Lung (tissue), 12 donors: ENCODE results near the gene KCTD16. TPM values are rescaled to one million over a fixed set of nuclear protein-coding genes. Genes with fewer than 3 reads are reported as not detected.

Source experiments
- ATAC-seq: fragments of 200-7000 bp; cut with Tn5 transposase; one replicate; pipeline ENCODE4 v1.9.1; 2020; ENCODE audit warnings: moderate number of reproducible peaks; ENCODE audit not compliant: insufficient read depth, low FRiP score
- DNase-seq, 3 donors: peaks; one replicate each; pipeline ENCODE4 v3.0.0-alpha.2; 2013 to 2017
- H3K27ac ChIP-seq, 2 donors: one replicate each; pipeline ENCODE4 v1.5.1; 2013; ENCODE audit warnings: mild to moderate bottlenecking in 2 of 2, moderate library complexity in 2 of 2, control low read depth in 1 of 2, inconsistent platforms in 1 of 2, low read depth in 1 of 2, low read length in 1 of 2
- H3K27me3 ChIP-seq, 3 donors: one replicate each; pipeline ENCODE4 v1.5.1; 2013; ENCODE audit warnings: low read length in 2 of 3; ENCODE audit not compliant: control insufficient read depth in 3 of 3, insufficient read depth in 3 of 3
- H3K36me3 ChIP-seq, 4 donors: one replicate each; pipeline ENCODE4 v1.5.1; 2013; ENCODE audit warnings: low read length in 4 of 4, mild to moderate bottlenecking in 1 of 4, moderate library complexity in 1 of 4; ENCODE audit not compliant: control insufficient read depth in 4 of 4, insufficient read depth in 4 of 4
- H3K4me1 ChIP-seq, 5 donors: one replicate each; pipeline ENCODE4 v1.5.1; 2013; ENCODE audit warnings: low read length in 5 of 5, mild to moderate bottlenecking in 2 of 5, moderate library complexity in 1 of 5; ENCODE audit not compliant: control insufficient read depth in 5 of 5, insufficient read depth in 5 of 5
- H3K4me3 ChIP-seq: one replicate; pipeline ENCODE4 v1.5.1; 2013; ENCODE audit warnings: mild to moderate bottlenecking, control low read depth, moderate library complexity
- H3K9ac ChIP-seq, 2 donors: one replicate each; pipeline ENCODE4 v1.5.1; 2013; ENCODE audit warnings: low read length in 2 of 2, control low read depth in 1 of 2; ENCODE audit not compliant: insufficient read depth in 1 of 2
- H3K9me3 ChIP-seq, 4 donors: one replicate each; pipeline ENCODE4 v1.5.1; 2013; ENCODE audit warnings: low read length in 3 of 4, mild to moderate bottlenecking in 1 of 4, moderate library complexity in 1 of 4; ENCODE audit not compliant: control insufficient read depth in 4 of 4, insufficient read depth in 3 of 4
- CTCF ChIP-seq: IDR thresholded peaks from 2 replicates; pipeline ENCODE4 v1.5.1; 2012; ENCODE audit warnings: mild to moderate bottlenecking; ENCODE audit errors: control extremely low read depth, extremely low read depth
- WGBS, 2 donors: extraction: QIAGEN DNeasy Blood & Tissue Kit; methylation state at CpG; one replicate each; pipeline ENCODE4 v1.1.7; 2013; 5-methylcytosine and 5-hydroxymethylcytosine counted together
- polyA plus RNA-seq, 2 donors: library from polyadenylated mRNA; stranded (reverse); fragments of 200-250 nt; gene quantifications; one replicate each; pipeline ENCODE4 v1.2.1, GENCODE V29; 2013
- total RNA-seq, 2 donors: library from RNA; depleted of rRNA in 1 of 2; stranded (reverse); fragments of >200 nt in 1 of 2; gene quantifications; one replicate each; pipeline ENCODE4 v1.2.1, GENCODE V29; 2014 to 2021
- donor health status: control.
- donor health status: control.
- donor health status: Bipolar disorder and iron deficiency.
- donor health status: healthy.
- donor health status: DM: yes; HTN: yes; CAD: no.

KCTD16 gene
- total and polyA plus RNA-seq, 4 donors, result 0.07 to 0.63 (median 0.27) TPM

DNA sequence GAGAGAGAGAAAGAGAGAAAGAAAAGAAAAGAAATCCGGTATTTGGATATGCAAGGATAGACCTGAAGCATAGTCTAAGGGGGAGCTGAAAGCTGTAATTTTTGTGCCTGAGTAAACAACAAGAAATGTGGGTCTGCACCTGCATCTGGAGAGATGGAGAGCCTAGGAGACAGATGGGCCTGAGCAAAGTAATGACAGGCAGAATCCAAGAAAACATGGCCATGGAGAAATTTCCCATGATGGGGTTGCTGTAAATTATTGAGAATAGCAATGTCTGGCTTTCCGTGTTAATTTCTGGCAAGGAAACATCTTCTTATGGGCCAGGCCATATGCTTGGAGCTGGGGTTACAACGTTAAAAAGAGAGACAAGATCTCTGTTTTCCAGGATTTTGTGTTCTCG, 40.4 kb upstream of the KCTD16 start:
- ATAC-seq (no peak), DNase-seq (no peak)
- H3K27me3 ChIP-seq, result no peaks in the 10 kb centered on the region
- no peak overlapping the region for H3K9ac ChIP-seq
- H3K9me3 ChIP-seq, result peaks cover 0 to 2% (median 0%) of the 10 kb centered on the region in 4 donors
- peaks cover 0 to 4% (median 2%) of the 10 kb centered on the region in 5 donors for H3K4me1 ChIP-seq
- H3K36me3 ChIP-seq, result no peaks in the 10 kb centered on the region
- no peak overlapping the region for H3K4me3 ChIP-seq
- TF ChIP-seq CTCF, result no peak
- WGBS, 2 donors, result 93% methylated on average over 4 of the region's 4 CpGs
- H3K27ac ChIP-seq, result no peak overlapping the region

DNA sequence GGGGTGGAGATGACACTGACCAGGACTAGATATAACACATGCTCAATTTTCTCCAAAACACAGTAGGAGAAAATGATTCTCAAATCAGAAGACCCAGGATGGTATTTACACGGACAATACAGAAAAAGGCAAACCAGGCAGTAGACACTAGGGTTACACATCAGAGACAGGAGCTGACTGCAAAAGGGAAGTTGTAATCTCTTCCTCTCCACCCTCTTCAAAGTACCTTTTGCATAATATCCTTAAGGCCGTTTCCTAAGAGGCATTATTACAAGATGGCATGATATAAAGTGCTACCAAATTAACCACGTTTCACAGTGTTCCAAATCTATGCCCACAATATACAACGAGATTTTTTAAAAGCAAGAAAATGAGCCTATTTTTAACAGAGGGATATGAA, 39.4 kb upstream of the KCTD16 start:
- DNase-seq (no peak), ATAC-seq (no peak)
- Histone ChIP-seq H3K9me3 (peaks cover 0 to 2% (median 0%) of the 10 kb centered on the region in 4 donors), H3K36me3 (no peaks in the 10 kb centered on the region), H3K4me1 (peaks cover 0 to 4% (median 0%) of the 10 kb centered on the region in 5 donors), H3K9ac (no peak overlapping the region), H3K27me3 (no peaks in the 10 kb centered on the region), H3K4me3 (no peak overlapping the region), H3K27ac (no peak overlapping the region)
- WGBS, 2 donors, result 27 to 55% methylated on average over 4 of the region's 4 CpGs
- TF ChIP-seq CTCF, result no peak

DNA sequence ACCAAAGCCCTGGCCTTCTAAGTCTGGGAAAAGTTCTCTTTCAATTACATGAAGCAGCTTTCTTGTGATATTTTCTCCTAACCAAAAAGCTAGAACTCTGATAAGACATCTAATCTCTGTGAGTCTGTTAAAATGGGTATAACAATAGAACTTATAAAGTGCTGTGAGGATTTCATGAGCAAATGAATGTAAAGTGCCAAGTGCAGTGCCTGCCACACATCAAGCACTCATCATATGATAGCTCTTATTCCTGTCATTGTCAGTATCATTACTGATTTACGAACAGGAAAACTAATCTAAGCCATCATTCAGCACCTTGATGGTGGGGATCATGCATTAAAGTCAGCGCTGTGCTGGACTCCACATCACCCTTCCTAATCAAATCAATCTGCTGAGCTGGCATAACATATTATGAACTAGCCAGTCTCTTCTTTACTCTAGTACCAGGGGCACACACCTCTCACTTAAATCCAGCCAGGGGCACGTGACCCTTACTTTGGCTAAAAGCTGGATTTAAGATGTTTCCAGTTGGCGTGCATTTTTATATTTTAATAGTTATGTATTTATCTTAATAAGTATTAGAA, 37.5 kb upstream of the KCTD16 start:
- peaks cover 0 to 4% (median 0%) of the 10 kb centered on the region in 5 donors for H3K4me1 ChIP-seq
- DNase-seq (no peak), ATAC-seq (no peak)
- H3K27me3 ChIP-seq, result no peaks in the 10 kb centered on the region
- no peak for TF ChIP-seq CTCF
- 95 to 96% methylated on average over 4 of the region's 4 CpGs for WGBS, 2 donors
- no peak overlapping the region for H3K27ac ChIP-seq
- no peak overlapping the region for H3K4me3 ChIP-seq
- H3K36me3 ChIP-seq, result no peaks in the 10 kb centered on the region
- peaks cover 0 to 2% (median 0%) of the 10 kb centered on the region in 4 donors for H3K9me3 ChIP-seq
- H3K9ac ChIP-seq, result no peak overlapping the region
